GM12878 (cell line): ENCODE measurements around the gene PSMB1. TPM values are rescaled to one million over a fixed set of nuclear protein-coding genes. Genes with fewer than 3 reads are reported as not detected.
A peak's percentile ranks its signal among the peaks of the same experiment; 100 is the strongest.

Source experiments
- ATAC-seq: fragments of 200-7000 bp; cut with Tn5 transposase; 3 replicates; pipeline ENCODE4 v1.9.1; 2020; ENCODE audit warnings: mild to moderate bottlenecking, moderate library complexity
- BruUV-seq: library from RNA; stranded (reverse); fragments of 400-500 nt; replicated peaks from 2 replicates; lab custom pipeline; 2021; lab: Mats Ljungman, UMichigan
- CTCF ChIA-PET: fragments of 300-600 bp; sonication (Branson Sonifier 250); formaldehyde crosslinking; extraction: SDS; loops from one replicate; lab custom pipeline; 2021; ENCODE audit warnings: inconsistent platforms; lab: Yijun Ruan, JAX
- POLR2A ChIA-PET: fragments of 350-600 bp; formaldehyde crosslinking; extraction: SDS; loops from one replicate; lab custom pipeline; 2021; ENCODE audit warnings: inconsistent platforms; lab: Charles Lee
- RAD21 ChIA-PET: fragments of 300-600 bp; sonication (Branson Sonifier 250); formaldehyde crosslinking; loops from one replicate; lab custom pipeline; 2023; ENCODE audit warnings: antibody characterized with exemption; ENCODE audit not compliant: unreplicated experiment; lab: Charles Lee
- SMC1A ChIA-PET: fragments of 300-600 bp; sonication (Branson Sonifier 250); formaldehyde crosslinking; loops from one replicate; lab custom pipeline; 2023; ENCODE audit not compliant: unreplicated experiment, uncharacterized antibody; lab: Charles Lee
- DNase-seq: peaks from one replicate; pipeline ENCODE4 v3.0.0-alpha.2; 2011; ENCODE audit warnings: low read depth, low spot score
- FAIRE-seq: peaks from 3 replicates; lab custom pipeline; 2011; peaks lifted over from hg19 to GRCh38; lab: Jason Lieb, UNC
- H2AFZ ChIP-seq: 2 replicates; pipeline ENCODE4 v1.6.0; 2011; ENCODE audit warnings: low read depth, low read length, control low read depth; ENCODE audit not compliant: control insufficient read depth
- H3K27ac ChIP-seq: 2 replicates; pipeline ENCODE4 v1.5.1; 2011; ENCODE audit warnings: control low read depth; ENCODE audit not compliant: control insufficient read depth, insufficient read depth
- H3K27me3 ChIP-seq, 2 experiments: replicated peaks in 1 of 2; 2 replicates each; pipeline versions ENCODE4 v1.6.0 to v1.6.1; 2011; ENCODE audit warnings: low read length in 1 of 2; ENCODE audit not compliant: control insufficient read depth in 2 of 2, insufficient read depth in 2 of 2
- H3K36me3 ChIP-seq, 2 experiments: 2 replicates each; pipeline ENCODE4 v1.5.1; 2011; ENCODE audit warnings: low read length in 1 of 2; ENCODE audit not compliant: control insufficient read depth in 2 of 2, insufficient read depth in 2 of 2
- H3K4me1 ChIP-seq: 2 replicates; pipeline ENCODE4 v1.6.1; 2011; ENCODE audit warnings: mild to moderate bottlenecking, low read length, moderate library complexity, mixed read lengths; ENCODE audit not compliant: control insufficient read depth, insufficient read depth
- H3K4me2 ChIP-seq: 2 replicates; pipeline ENCODE4 v1.6.0; 2011; ENCODE audit warnings: control low read depth; ENCODE audit not compliant: control insufficient read depth, insufficient read depth
- H3K4me3 ChIP-seq: fragments of 200-600 bp; sonication (generic); 2 replicates; pipeline ENCODE4 v1.5.1; 2016
- H3K79me2 ChIP-seq: 2 replicates; pipeline ENCODE4 v1.6.0; 2011; ENCODE audit warnings: low read length; ENCODE audit not compliant: control insufficient read depth, insufficient read depth
- H3K9ac ChIP-seq: 2 replicates; pipeline ENCODE4 v1.8.0; 2011; ENCODE audit warnings: low read length, control low read depth, mixed read lengths; ENCODE audit not compliant: control insufficient read depth, insufficient read depth
- H3K9me3 ChIP-seq: replicated peaks from 3 replicates; pipeline ENCODE4 v1.5.1; 2011; ENCODE audit warnings: mild to moderate bottlenecking, low read length; ENCODE audit not compliant: control insufficient read depth, insufficient read depth
- H4K20me1 ChIP-seq: 2 replicates; pipeline ENCODE4 v1.6.0; 2011; ENCODE audit not compliant: control insufficient read depth, insufficient read depth
- E2F4 ChIP-seq: IDR thresholded peaks from 2 replicates; pipeline ENCODE4 v1.6.1; 2012; ENCODE audit warnings: low read depth, low read length, improper control_type of control experiment
- MLLT1 ChIP-seq: fragments of 450-650 bp; IDR thresholded peaks from 2 replicates; pipeline ENCODE4 v1.6.1; 2016; ENCODE audit warnings: mild to moderate bottlenecking
- NFYB ChIP-seq: IDR thresholded peaks from 2 replicates; pipeline ENCODE4 v1.6.1; 2011; ENCODE audit warnings: low read depth, mild to moderate bottlenecking, low read length, improper control_type of control experiment, moderate library complexity; ENCODE audit not compliant: insufficient read depth
- NR2F1 ChIP-seq: fragments of 450-650 bp; conservative IDR thresholded peaks from 2 replicates; pipeline ENCODE4 v1.6.1; 2017; ENCODE audit warnings: mild to moderate bottlenecking
- PKNOX1 ChIP-seq: fragments of 450-650 bp; IDR thresholded peaks from 2 replicates; pipeline ENCODE4 v1.6.1; 2016; ENCODE audit warnings: mild to moderate bottlenecking
- RB1 ChIP-seq: fragments of 450-650 bp; formaldehyde crosslinking; IDR thresholded peaks from 2 replicates; pipeline ENCODE4 v1.6.1; 2017; ENCODE audit warnings: mild to moderate bottlenecking, borderline replicate concordance
- SIX5 ChIP-seq: IDR thresholded peaks from 2 replicates; pipeline ENCODE4 v1.6.1; 2011; ENCODE audit warnings: mild to moderate bottlenecking, low read depth, low read length, moderate library complexity; ENCODE audit not compliant: severe bottlenecking
- ZBTB4 ChIP-seq: fragments of 450-650 bp; formaldehyde crosslinking; IDR thresholded peaks from 2 replicates; pipeline ENCODE4 v1.4.0; 2022; ENCODE audit warnings: mild to moderate bottlenecking, moderate library complexity
- WGBS: methylation state at CpG from one replicate; pipeline ENCODE4 v1.1.6; 2016; ENCODE audit warnings: low lambda C conversion rate; ENCODE audit not compliant: insufficient replicate concordance, insufficient coverage; ENCODE audit errors: missing lambda C conversion rate; 5-methylcytosine and 5-hydroxymethylcytosine counted together
- in situ Hi-C: fragments of 300-500 bp; cut with MboI; formaldehyde crosslinking; loops from 9 replicates; pipeline ENCODE4 v1.14.3; 2018; ENCODE audit warnings: mixed read lengths
- intact Hi-C: fragments of 100-400 bp; cut with micrococcal nuclease; formaldehyde crosslinking; loops from one replicate; pipeline ENCODE4 v1.14.2; 2022; ENCODE audit not compliant: unreplicated experiment
- polyA plus RNA-seq, 11 experiments: library from polyadenylated mRNA; depleted of rRNA in 4 of 11; unstranded in 6 of 11; stranded (reverse) in 5 of 11; fragments of >200 nt; fragmentation: Nextera tagmentation in 4 of 11; fragmentation: Illumina TruSeq in 1 of 11; extraction: Ambion mirVana in 4 of 11; extraction: Trizol in 1 of 11; gene quantifications; 1 replicate in 1 of 11; 2 replicates in 10 of 11; pipeline versions ENCODE4 v1.2.1 to v1.2.3, GENCODE V29; 2011 to 2016; ENCODE audit warnings: inconsistent platforms in 2 of 11, missing spikeins in 2 of 11, low read depth in 1 of 11
- total RNA-seq, 4 experiments: library from RNA; depleted of rRNA in 3 of 4; stranded (reverse); fragments of >200 nt in 3 of 4; fragmentation: Illumina TruSeq in 1 of 4; extraction: Trizol in 1 of 4; gene quantifications; 2 replicates each; pipeline versions ENCODE4 v1.2.1 to v1.2.3, GENCODE V29; 2013 to 2021

PSMB1 gene
- total and polyA plus RNA-seq, 10 of the 15 experiments (the other 5 are each of a cell fraction or from before 2014, with no cell fraction given) = 208 to 1,317 (median 508) TPM

GRCh38 chr6:170490259-170490658 lies 62.8 kb downstream of the PSMB1 start:
- intact Hi-C loops = no loop called here
- H3K4me3 ChIP-seq = no peak overlapping the region
- TF ChIP-seq NFYB (no peak), E2F4 (no peak), SIX5 (no peak), MLLT1 (no peak), ZBTB4 (CRISPR knock-in tag) (no peak), NR2F1 (peak; percentile 42; the same call in 1 of the 2 replicates), PKNOX1 (peak; percentile 69), RB1 (no peak)
- H3K79me2 ChIP-seq = no peaks in the 10 kb centered on the region
- DNase-seq (no peak), FAIRE-seq (no peak), ATAC-seq (no peak)
- in situ Hi-C loops = no loop called here
- H3K9me3 ChIP-seq = no peaks in the 10 kb centered on the region; the same call in 2 of the 3 replicates
- H3K27me3 ChIP-seq = no peaks in the 10 kb centered on the region
- 0% methylated on average over 4 of the region's 4 CpGs for WGBS
- CTCF ChIA-PET = no interaction called here
- no peaks in the 10 kb centered on the region for H3K4me1 ChIP-seq
- no peaks in the 10 kb centered on the region for H4K20me1 ChIP-seq
- no peaks in the 10 kb centered on the region for H3K36me3 ChIP-seq
- H3K9ac ChIP-seq = no peak overlapping the region
- no TSS peak for BruUV-seq
- H2AFZ ChIP-seq = no peak overlapping the region
- H3K4me2 ChIP-seq = no peak overlapping the region
- POLR2A ChIA-PET = no interaction called here
- RAD21 ChIA-PET = interaction anchor here (1.0 kb wide), 1 partner anchor 14 kb away, joined by 3 read pairs; no protein-coding TSS in a partner anchor
- H3K27ac ChIP-seq = no peak overlapping the region
- SMC1A ChIA-PET = interaction anchor here (0.8 kb wide), 1 partner anchor 17 kb away, joined by 3 read pairs; no protein-coding TSS in a partner anchor
